Uterus (tissue), 2 donors: ENCODE data around the gene TANC1.

Experiments used
- CTCF ChIP-seq, 4 experiments: fragments of 200-600 bp in 2 of 4; fragments of 450-650 bp in 2 of 4; sonication (generic) in 2 of 4; IDR thresholded peaks; one replicate each; pipeline ENCODE4 v1.5.1; 2016 to 2019; ENCODE audit warnings: antibody characterized with exemption in 4 of 4, mild to moderate bottlenecking in 2 of 4, moderate library complexity in 1 of 4
- POLR2A ChIP-seq, 2 donors: fragments of 450-650 bp; IDR thresholded peaks; one replicate each; pipeline ENCODE4 v1.6.1; 2016; ENCODE audit warnings: antibody characterized with exemption in 2 of 2, mild to moderate bottlenecking in 1 of 2, moderate library complexity in 1 of 2

GRCh38 chr2:159228081-159228581 lies 259.7 kb downstream of the TANC1 start:
- TF ChIP-seq CTCF (IDR thresholded peaks at IDR 0.05) = no peak
- TF ChIP-seq POLR2A (IDR thresholded peaks at IDR 0.05) = no peak
